ENCODE results near the gene CCNL2. TPM values are rescaled to one million over a fixed set of nuclear protein-coding genes. Genes with fewer than 3 reads are reported as not detected.

Gene CCNL2
- total RNA-seq, 2 experiments from 2014 or later = 274 to 281 TPM

- H3K27me3 Mint-ChIP-seq = no peaks in the 10 kb centered on the region
- peaks cover 50% of the 10 kb centered on the region for H3K4me1 Mint-ChIP-seq (ENCODE audit: low read depth)
- peak overlapping the region; percentile 86 for H3K27ac Mint-ChIP-seq
- no peaks in the 10 kb centered on the region for H3K9me3 Mint-ChIP-seq
- ChIA-PET POLR2A (interaction anchor here (1.5 to 4.2 kb wide), 8 partner anchors 8 to 379 kb away, joined by 4 to 80 read pairs (median 16); partner anchors contain the start of genes AURKAIP1, C1orf159, MIB2 and MRPL20), CTCF (interaction anchor here (1.0 to 1.9 kb wide), 4 partner anchors 10 to 74 kb away, joined by 3 to 11 read pairs (median 4); partner anchors contain the start of gene AURKAIP1)
- ATAC-seq (ENCODE audit: poor library complexity) (no peak), DNase-seq (peak in 3 of 14 experiments; percentile 8 to 44 (median 21))
- intact Hi-C loops (cut with DNase I, micrococcal nuclease) = loop anchor here (1.0 to 5.0 kb wide), 4 partner anchors 7 to 128 kb away; partner anchors contain the start of genes AURKAIP1 (in 2 of the 2), MRPL20 (in 1 of the 2) and UBE2J2 (in 1 of the 2)
- Histone ChIP-seq H3K27ac (ENCODE audit: low read depth in 1 of 2, low read length in 2 of 2) (peak overlapping the region; percentile 81 to 89), H3K36me3 (ENCODE audit: insufficient read depth, low read length) (peaks cover 69% of the 10 kb centered on the region), H3K27me3 (ENCODE audit: control insufficient read depth in 1 of 2, insufficient read depth in 2 of 2, low read length in 2 of 2) (no peaks in the 10 kb centered on the region), H3K4me1 (ENCODE audit: insufficient read depth, low read length) (peaks cover 50% of the 10 kb centered on the region), H3K9me3 (ENCODE audit: control insufficient read depth in 1 of 2, insufficient read depth in 1 of 2, low read length in 2 of 2) (no peaks in the 10 kb centered on the region), H3K4me3 (ENCODE audit: low read length) (peak overlapping the region; percentile 99)
- H3K36me3 Mint-ChIP-seq (ENCODE audit: low read depth) = peaks cover 73% of the 10 kb centered on the region
- H3K4me3 Mint-ChIP-seq = peak overlapping the region; percentile 92
- TF ChIP-seq CTCF (IDR thresholded peaks at IDR 0.05) = no peak
These were observed 889 bp upstream of the CCNL2 start for GRCh38 chr1:1399872-1400575.

GRCh38 chr1:1398677-1399186, 403 bp downstream of the CCNL2 start:
- no peaks in the 10 kb centered on the region for H3K27me3 Mint-ChIP-seq
- no peaks in the 10 kb centered on the region for H3K27me3 ChIP-seq (ENCODE audit: control insufficient read depth in 1 of 2, insufficient read depth in 2 of 2, low read length in 2 of 2)
- peaks cover 47% of the 10 kb centered on the region for H3K4me1 ChIP-seq (ENCODE audit: insufficient read depth, low read length)
- peak overlapping the region; percentile 40 to 79 for H3K27ac ChIP-seq (ENCODE audit: low read depth in 1 of 2, low read length in 2 of 2)
- H3K36me3 Mint-ChIP-seq (ENCODE audit: low read depth) = peaks cover 78% of the 10 kb centered on the region
- DNase-seq (peak in 2 of 14 experiments; percentile 43 to 50), ATAC-seq (ENCODE audit: poor library complexity) (peak; percentile 2)
- POLR2A ChIA-PET = interaction anchor here (0.6 to 4.2 kb wide), 18 partner anchors 9 to 511 kb away, joined by 3 to 80 read pairs (median 4); partner anchors contain the start of genes AURKAIP1, C1orf159, CDK11A and DVL1
- H3K9me3 Mint-ChIP-seq = no peaks in the 10 kb centered on the region
- H3K4me1 Mint-ChIP-seq (ENCODE audit: low read depth) = peaks cover 51% of the 10 kb centered on the region
- no peaks in the 10 kb centered on the region for H3K9me3 ChIP-seq (ENCODE audit: control insufficient read depth in 1 of 2, insufficient read depth in 1 of 2, low read length in 2 of 2)
- no peak for TF ChIP-seq CTCF (IDR thresholded peaks at IDR 0.05)
- peak overlapping the region; percentile 86 for H3K27ac Mint-ChIP-seq
- peak overlapping the region; percentile 81 for H3K4me3 ChIP-seq (ENCODE audit: low read length)
- peak overlapping the region; percentile 92 for H3K4me3 Mint-ChIP-seq
- peaks cover 72% of the 10 kb centered on the region for H3K36me3 ChIP-seq (ENCODE audit: insufficient read depth, low read length)
- CTCF ChIA-PET = interaction anchor here (1.0 to 2.0 kb wide), 6 partner anchors 9 to 76 kb away, joined by 3 to 11 read pairs (median 6); partner anchors contain the start of gene AURKAIP1
- intact Hi-C loops (cut with DNase I, micrococcal nuclease) = loop anchor here (1.0 to 5.0 kb wide), 4 partner anchors 9 to 126 kb away; partner anchors contain the start of genes AURKAIP1 (in 2 of the 2), MRPL20 (in 1 of the 2) and UBE2J2 (in 1 of the 2)

GRCh38 chr1:1397839-1398523, 1.2 kb downstream of the CCNL2 start:
- ATAC-seq (ENCODE audit: poor library complexity) = no peak
- no peak for TF ChIP-seq CTCF (IDR thresholded peaks at IDR 0.05)
- H3K36me3 Mint-ChIP-seq (ENCODE audit: low read depth) = peaks cover 78% of the 10 kb centered on the region
- no peak for DNase-seq
- intact Hi-C loops (cut with DNase I, micrococcal nuclease) = loop anchor here (1.0 to 5.0 kb wide), 3 partner anchors 11 to 126 kb away; partner anchors contain the start of genes AURKAIP1 (in 1 of the 2) and UBE2J2 (in 1 of the 2)
- H3K9me3 Mint-ChIP-seq = no peaks in the 10 kb centered on the region
- H3K9me3 ChIP-seq (ENCODE audit: control insufficient read depth in 1 of 2, insufficient read depth in 1 of 2, low read length in 2 of 2) = no peaks in the 10 kb centered on the region
- peak overlapping the region; percentile 81 for H3K4me3 ChIP-seq (ENCODE audit: low read length)
- peak overlapping the region; percentile 91 for H3K4me3 Mint-ChIP-seq
- CTCF ChIA-PET = interaction anchor here (2.0 kb wide), 1 partner anchor 26 kb away, joined by 10 read pairs; no protein-coding TSS in a partner anchor
- peak overlapping the region; percentile 86 for H3K27ac Mint-ChIP-seq
- H3K36me3 ChIP-seq (ENCODE audit: insufficient read depth, low read length) = peaks cover 74% of the 10 kb centered on the region
- H3K4me1 ChIP-seq (ENCODE audit: insufficient read depth, low read length) = peaks cover 49% of the 10 kb centered on the region
- no peaks in the 10 kb centered on the region for H3K27me3 Mint-ChIP-seq
- POLR2A ChIA-PET = interaction anchor here (3.5 to 4.2 kb wide), 2 partner anchors 10 to 23 kb away, joined by 45 to 80 read pairs; partner anchors contain the start of genes AURKAIP1 and MRPL20
- H3K27ac ChIP-seq (ENCODE audit: low read depth in 1 of 2, low read length in 2 of 2) = peak overlapping the region in 1 of 2 donors; percentile 1
- H3K4me1 Mint-ChIP-seq (ENCODE audit: low read depth) = peaks cover 47% of the 10 kb centered on the region
- no peaks in the 10 kb centered on the region for H3K27me3 ChIP-seq (ENCODE audit: control insufficient read depth in 1 of 2, insufficient read depth in 2 of 2, low read length in 2 of 2)

Data from CD4-positive, alpha-beta T cell (primary cell).